ENCODE results near the gene AP4B1.

The AP4B1 gene

GRCh38 chr1:113928941-113929749 is 24.5 kb upstream of the AP4B1 start, which contains the start of gene HIPK1:
HIPK1 (plus strand) TSS chr1:113929324.
- peak; percentile 84 for ATAC-seq
- TF ChIP-seq OSR1 (CRISPR knock-in tag; IDR thresholded peaks at IDR 0.05): no peak
- no peak for TF ChIP-seq SNAI2 (CRISPR knock-in tag; IDR thresholded peaks at IDR 0.05)
- TF ChIP-seq BACH2 (CRISPR knock-in tag; IDR thresholded peaks at IDR 0.05; ENCODE audit: borderline replicate concordance): no peak
- TF ChIP-seq ZNF565 (CRISPR knock-in tag; conservative IDR thresholded peaks at IDR 0.05; ENCODE audit: low read depth): no peak
- TF ChIP-seq RARB (CRISPR knock-in tag; IDR thresholded peaks at IDR 0.05): no peak
- TF ChIP-seq ZC3H10 (CRISPR knock-in tag; IDR thresholded peaks at IDR 0.05): no peak
- no peak for TF ChIP-seq ZNF8 (CRISPR knock-in tag; IDR thresholded peaks at IDR 0.05)
- no peak for TF ChIP-seq ZFP30 (CRISPR knock-in tag; IDR thresholded peaks at IDR 0.05)
- 0 out of 2 replicates have a peak, but pooled peaks have one; percentile 46 for TF ChIP-seq ZFP3 (CRISPR knock-in tag; IDR thresholded peaks at IDR 0.05)
- no peak for TF ChIP-seq PATZ1 (CRISPR knock-in tag; IDR thresholded peaks at IDR 0.05; ENCODE audit: borderline replicate concordance)
- TF ChIP-seq POU6F1 (CRISPR knock-in tag; IDR thresholded peaks at IDR 0.05; ENCODE audit: borderline replicate concordance, low read depth): no peak
- no peak for TF ChIP-seq CSDC2 (CRISPR knock-in tag; IDR thresholded peaks at IDR 0.05)
- peak; percentile 50; the same call in 1 of the 2 replicates for TF ChIP-seq TSHZ2 (CRISPR knock-in tag; IDR thresholded peaks at IDR 0.05)

GRCh38 chr1:113928187-113928930 is 23.8 kb upstream of the AP4B1 start:
- peak; percentile 12; the same call in 1 of the 3 replicates for ATAC-seq
- TF ChIP-seq ZNF565 (CRISPR knock-in tag; conservative IDR thresholded peaks at IDR 0.05; ENCODE audit: low read depth) (no peak), OSR1 (CRISPR knock-in tag; IDR thresholded peaks at IDR 0.05) (no peak), ZFP30 (CRISPR knock-in tag; IDR thresholded peaks at IDR 0.05) (no peak), CSRNP3 (CRISPR knock-in tag; IDR thresholded peaks at IDR 0.05) (no peak), ARNTL (CRISPR knock-in tag; IDR thresholded peaks at IDR 0.05; ENCODE audit: borderline replicate concordance, low read depth) (no peak), POU6F1 (CRISPR knock-in tag; IDR thresholded peaks at IDR 0.05; ENCODE audit: borderline replicate concordance, low read depth) (no peak), CREB5 (CRISPR knock-in tag; IDR thresholded peaks at IDR 0.05; ENCODE audit: low read depth) (no peak), ZNF8 (CRISPR knock-in tag; IDR thresholded peaks at IDR 0.05) (no peak), TSHZ2 (CRISPR knock-in tag; IDR thresholded peaks at IDR 0.05) (no peak), GLIS3 (CRISPR knock-in tag; IDR thresholded peaks at IDR 0.05) (no peak), SNAI2 (CRISPR knock-in tag; IDR thresholded peaks at IDR 0.05) (no peak), CSDC2 (CRISPR knock-in tag; IDR thresholded peaks at IDR 0.05) (no peak), ZNF70 (CRISPR knock-in tag; IDR thresholded peaks at IDR 0.05) (no peak), ESRRG (CRISPR knock-in tag; IDR thresholded peaks at IDR 0.05) (no peak), ZC3H10 (CRISPR knock-in tag; IDR thresholded peaks at IDR 0.05) (no peak), PPARA (CRISPR knock-in tag; IDR thresholded peaks at IDR 0.05; ENCODE audit: borderline replicate concordance) (no peak), TOX (CRISPR knock-in tag; IDR thresholded peaks at IDR 0.05; ENCODE audit: borderline replicate concordance) (no peak), RARB (CRISPR knock-in tag; IDR thresholded peaks at IDR 0.05) (no peak), ISL1 (CRISPR knock-in tag; IDR thresholded peaks at IDR 0.05) (no peak)

Data from SK-N-SH treated with all-trans-retinoic acid at 6 μM for 48 hours (cell line).